ACC112 (cell line): Measurements from ENCODE around the gene TDRD15.
"Not testable (repeated sequence)": the region's sequence is repeated elsewhere in the genome, so short reads cannot be mapped to it uniquely, and the experiment has no call there.

Source experiments
- H2AFZ ChIP-seq: fragments of 200-600 bp; sonication (generic); one replicate; pipeline ENCODE4 v1.6.0; 2017; ENCODE audit warnings: antibody characterized with exemption, low read length; ENCODE audit not compliant: unreplicated experiment
- H3K27ac ChIP-seq: fragments of 200-600 bp; sonication (generic); 2 replicates; pipeline ENCODE4 v1.5.1; 2014; ENCODE audit warnings: low read depth, mild to moderate bottlenecking, antibody characterized with exemption, low read length, moderate library complexity
- H3K27me3 ChIP-seq: fragments of 200-600 bp; sonication (generic); 2 replicates; pipeline ENCODE4 v1.6.1; 2014; ENCODE audit warnings: mild to moderate bottlenecking, antibody characterized with exemption, low read length, moderate library complexity, mixed read lengths; ENCODE audit not compliant: insufficient read depth
- H3K36me3 ChIP-seq: fragments of 200-600 bp; sonication (generic); 2 replicates; pipeline ENCODE4 v1.6.1; 2016; ENCODE audit warnings: mild to moderate bottlenecking, antibody characterized with exemption, low read length, moderate library complexity, mixed read lengths; ENCODE audit not compliant: insufficient read depth
- H3K4me1 ChIP-seq: fragments of 200-600 bp; sonication (generic); one replicate; pipeline ENCODE4 v1.6.1; 2016; ENCODE audit warnings: low read length, mixed read lengths; ENCODE audit not compliant: insufficient read depth, unreplicated experiment, control insufficient read depth
- H3K4me3 ChIP-seq: fragments of 200-600 bp; sonication (generic); 2 replicates; pipeline ENCODE4 v1.5.1; 2014; ENCODE audit warnings: mild to moderate bottlenecking, low read depth, low read length
- H3K79me2 ChIP-seq: fragments of 200-600 bp; sonication (generic); one replicate; pipeline ENCODE4 v1.6.0; 2016; ENCODE audit warnings: low read length; ENCODE audit not compliant: control insufficient read depth, unreplicated experiment, insufficient read depth

The TDRD15 gene

GRCh38 chr2:21142149-21142548 lies 18.4 kb downstream of the TDRD15 start:
- H3K4me3 ChIP-seq: no peak overlapping the region
- no peak overlapping the region for H3K27ac ChIP-seq
- no peak overlapping the region for H2AFZ ChIP-seq
- no peaks in the 10 kb centered on the region; the same call in 1 of the 2 replicates for H3K27me3 ChIP-seq
- H3K79me2 ChIP-seq: no peaks in the 10 kb centered on the region
- H3K36me3 ChIP-seq: no peaks in the 10 kb centered on the region
- no peaks in the 10 kb centered on the region for H3K4me1 ChIP-seq

DNA sequence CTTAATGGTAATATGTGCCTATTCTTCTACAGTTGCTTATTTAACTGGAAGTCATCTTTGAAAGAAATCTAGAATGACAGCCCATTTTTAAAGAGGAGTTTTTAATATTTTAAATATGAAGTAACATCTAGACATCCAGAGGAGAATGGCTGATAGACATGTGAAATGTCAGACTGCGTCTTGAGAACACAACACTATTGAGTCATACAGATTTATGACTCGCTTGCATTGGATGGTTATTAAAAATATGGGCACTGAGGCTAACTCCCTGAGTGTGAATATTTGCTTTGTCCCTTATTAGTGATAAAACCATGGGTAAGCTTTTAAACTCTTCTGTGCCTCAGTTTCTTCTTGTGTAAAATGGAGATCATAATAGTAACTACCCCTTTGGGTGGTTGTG lies 22.9 kb downstream of the TDRD15 start:
- no peak overlapping the region for H3K27ac ChIP-seq
- H3K4me1 ChIP-seq: no peaks in the 10 kb centered on the region
- no peaks in the 10 kb centered on the region for H3K36me3 ChIP-seq
- no peak overlapping the region for H3K4me3 ChIP-seq
- no peak overlapping the region for H2AFZ ChIP-seq
- no peaks in the 10 kb centered on the region; the same call in 1 of the 2 replicates for H3K27me3 ChIP-seq
- H3K79me2 ChIP-seq: no peaks in the 10 kb centered on the region

- Histone ChIP-seq H2AFZ (no peak overlapping the region), H3K27me3 (no peaks in the 10 kb centered on the region; the same call in 1 of the 2 replicates), H3K4me3 (no peak overlapping the region), H3K4me1 (no peaks in the 10 kb centered on the region), H3K79me2 (no peaks in the 10 kb centered on the region), H3K36me3 (no peaks in the 10 kb centered on the region), H3K27ac (no peak overlapping the region)
Observed at GRCh38 chr2:21148718-21149117, 24.9 kb downstream of the TDRD15 start.

DNA sequence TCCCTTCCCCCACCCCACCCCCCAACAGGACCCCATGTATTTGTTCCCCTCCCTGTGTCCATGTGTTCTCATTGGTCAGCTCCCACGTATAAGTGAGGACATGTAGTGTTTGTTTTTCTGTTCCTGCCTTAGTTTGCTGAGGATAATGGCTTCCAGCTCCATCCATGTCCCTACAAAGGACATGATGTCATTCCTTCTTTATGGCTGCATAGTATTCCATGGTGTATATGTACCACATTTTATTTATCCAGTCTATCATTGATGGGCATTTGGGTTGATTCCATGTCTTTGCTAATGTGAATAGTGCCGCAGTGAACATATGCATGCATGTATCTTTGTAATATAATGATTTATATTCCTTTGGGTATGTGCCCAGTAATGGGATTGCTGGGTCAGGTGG lies 27.5 kb downstream of the TDRD15 start:
- not testable (repeated sequence) for H3K27ac ChIP-seq, H3K4me1 ChIP-seq, H2AFZ ChIP-seq, H3K4me3 ChIP-seq, H3K79me2 ChIP-seq, H3K36me3 ChIP-seq, H3K27me3 ChIP-seq

DNA sequence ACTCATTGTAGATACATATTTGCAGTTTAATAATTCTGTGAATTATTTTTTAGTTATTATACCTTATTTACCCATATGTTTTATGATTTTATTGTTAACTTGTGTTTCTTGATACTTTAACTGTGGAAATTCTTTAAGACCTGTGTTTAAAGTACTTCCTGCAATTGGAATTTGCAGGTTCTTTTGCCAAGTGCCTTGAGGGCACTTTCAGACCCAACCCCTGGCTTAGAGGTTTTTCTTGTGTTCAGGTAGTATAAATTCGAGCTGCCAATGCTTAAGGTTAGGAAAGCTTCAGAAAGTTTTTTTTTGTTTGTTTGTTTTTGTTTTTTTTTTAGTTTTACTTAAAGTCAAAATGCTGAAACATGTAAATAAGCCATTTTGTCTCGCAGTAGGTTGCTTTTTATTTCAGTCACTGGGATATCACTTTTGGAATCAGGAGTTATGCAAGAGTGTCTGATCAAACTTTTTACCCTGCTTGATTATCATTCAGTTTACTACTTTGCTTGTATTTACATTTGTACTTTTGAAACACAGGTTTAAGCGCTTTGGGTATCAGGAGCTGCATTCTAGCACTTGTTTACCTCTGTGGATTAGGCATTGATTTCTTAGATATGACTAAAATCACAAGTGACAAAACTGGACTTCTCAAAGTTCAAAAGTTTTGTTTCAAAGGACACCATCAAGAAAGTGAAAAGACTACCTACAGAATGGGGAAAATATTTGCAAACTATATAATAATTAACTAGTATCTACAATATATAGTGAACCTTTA lies 31.8 kb downstream of the TDRD15 start:
- H3K4me3 ChIP-seq: no peak overlapping the region
- H2AFZ ChIP-seq: no peak overlapping the region
- H3K27ac ChIP-seq: no peak overlapping the region
- H3K4me1 ChIP-seq: no peaks in the 10 kb centered on the region
- H3K27me3 ChIP-seq: no peaks in the 10 kb centered on the region
- no peaks in the 10 kb centered on the region for H3K36me3 ChIP-seq
- no peaks in the 10 kb centered on the region for H3K79me2 ChIP-seq

DNA sequence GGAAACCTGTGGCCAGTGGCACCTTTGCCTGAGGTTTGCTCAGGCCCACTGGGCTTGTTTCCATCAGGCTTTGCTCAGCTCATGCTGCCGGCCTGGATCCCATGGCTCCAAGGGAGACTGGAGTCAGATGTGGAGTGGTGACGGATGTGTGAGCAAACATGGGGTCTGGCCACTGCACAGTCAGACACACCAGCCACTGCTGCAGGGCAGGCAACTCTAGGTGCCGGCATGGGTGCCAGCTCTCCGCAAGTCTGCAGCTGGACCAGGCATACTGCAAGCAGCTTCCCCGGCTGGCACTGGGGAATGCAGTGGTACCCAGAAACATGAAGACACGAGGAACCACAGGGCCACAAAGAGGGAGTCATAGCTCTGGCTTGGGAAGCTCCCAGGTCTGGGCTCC lies 37.4 kb downstream of the TDRD15 start:
- Histone ChIP-seq H3K36me3 (no peaks in the 10 kb centered on the region), H3K4me1 (no peaks in the 10 kb centered on the region), H2AFZ (no peak overlapping the region), H3K4me3 (no peak overlapping the region), H3K79me2 (no peaks in the 10 kb centered on the region), H3K27ac (no peak overlapping the region), H3K27me3 (no peaks in the 10 kb centered on the region)

- Histone ChIP-seq H3K4me1 (no peaks in the 10 kb centered on the region), H3K27me3 (no peaks in the 10 kb centered on the region), H3K36me3 (no peaks in the 10 kb centered on the region), H2AFZ (no peak overlapping the region), H3K4me3 (no peak overlapping the region), H3K79me2 (no peaks in the 10 kb centered on the region), H3K27ac (no peak overlapping the region)
Observed at GRCh38 chr2:21161832-21162614, 38.3 kb downstream of the TDRD15 start.

- Histone ChIP-seq H3K79me2 (no peaks in the 10 kb centered on the region), H3K36me3 (no peaks in the 10 kb centered on the region), H3K27me3 (no peaks in the 10 kb centered on the region), H3K27ac (no peak overlapping the region), H2AFZ (no peak overlapping the region), H3K4me3 (no peak overlapping the region), H3K4me1 (no peaks in the 10 kb centered on the region)
Observed at GRCh38 chr2:21162615-21162878, 38.8 kb downstream of the TDRD15 start.

DNA sequence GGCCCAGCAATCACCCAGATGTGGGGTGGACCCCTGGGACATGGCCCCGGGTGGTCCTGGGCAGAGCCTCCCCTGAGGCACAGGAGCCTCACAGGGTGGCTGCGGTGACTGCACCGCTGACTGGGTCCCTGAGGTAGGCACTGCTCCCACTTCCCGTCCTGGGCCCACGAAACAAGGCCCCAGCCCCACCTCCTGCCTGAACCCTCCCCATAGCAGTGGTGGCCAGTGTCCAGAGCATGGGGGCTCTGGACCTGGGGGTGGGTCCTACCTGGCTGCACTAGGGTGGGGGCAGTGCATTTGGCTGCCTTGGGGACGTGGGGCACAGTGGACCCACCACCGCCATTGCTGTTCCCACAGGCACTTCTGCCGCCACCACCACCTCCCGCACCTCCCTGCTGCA lies 39.4 kb downstream of the TDRD15 start:
- H2AFZ ChIP-seq: no peak overlapping the region
- H3K27me3 ChIP-seq: no peaks in the 10 kb centered on the region
- H3K4me1 ChIP-seq: no peaks in the 10 kb centered on the region
- no peaks in the 10 kb centered on the region for H3K36me3 ChIP-seq
- no peaks in the 10 kb centered on the region for H3K79me2 ChIP-seq
- no peak overlapping the region for H3K4me3 ChIP-seq
- no peak overlapping the region for H3K27ac ChIP-seq

DNA sequence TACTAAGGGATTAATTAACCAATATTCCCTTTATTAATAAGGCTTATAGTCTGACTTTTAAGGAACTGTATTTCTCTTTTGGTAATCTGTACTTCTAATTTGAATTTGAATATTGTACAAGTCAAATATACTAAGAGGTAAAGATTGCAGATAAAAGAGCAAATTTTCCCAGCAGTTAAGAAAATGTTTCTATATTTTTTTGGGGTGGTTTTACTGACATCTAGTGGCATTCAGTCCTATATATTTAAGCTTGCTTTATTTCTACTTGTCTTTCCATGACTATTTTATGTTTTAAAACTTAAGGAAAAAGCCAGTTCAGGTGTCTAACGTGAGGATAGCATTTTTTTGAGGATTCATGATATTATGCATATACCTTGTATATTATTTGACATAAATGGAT lies 41.6 kb downstream of the TDRD15 start:
- H3K27ac ChIP-seq: no peak overlapping the region
- no peaks in the 10 kb centered on the region for H3K36me3 ChIP-seq
- no peak overlapping the region for H3K4me3 ChIP-seq
- H2AFZ ChIP-seq: no peak overlapping the region
- H3K4me1 ChIP-seq: no peaks in the 10 kb centered on the region
- no peaks in the 10 kb centered on the region for H3K79me2 ChIP-seq
- H3K27me3 ChIP-seq: no peaks in the 10 kb centered on the region
